HG03139 (cell line): ENCODE data around the gene DCC.

Source experiments
- ATAC-seq: cut with Tn5 transposase; IDR thresholded peaks from one replicate; pipeline ENCODE4 v1.9.1; 2021; ENCODE audit not compliant: unreplicated experiment

DCC gene

GRCh38 chr18:52678551-52678950, 338.6 kb downstream of the DCC start:
- ATAC-seq, result no peak

DNA sequence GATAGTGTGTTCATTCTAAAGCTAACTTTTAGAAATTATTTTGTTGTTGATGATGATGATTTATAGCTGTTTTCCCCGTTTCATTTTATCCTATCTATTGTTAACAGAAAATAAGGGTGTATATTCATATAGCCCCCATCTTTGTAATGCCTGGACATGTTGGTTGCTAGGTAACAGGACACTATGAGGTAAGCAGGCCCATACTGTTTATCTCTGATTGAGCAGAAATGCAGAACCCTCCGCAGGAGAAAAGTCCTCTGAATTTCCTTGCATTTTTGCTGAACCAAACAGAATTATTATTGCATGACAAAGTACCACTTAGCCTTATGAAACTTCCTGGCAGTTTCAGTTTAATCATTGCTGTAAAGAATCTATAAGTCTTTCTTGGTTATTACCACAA, 339.4 kb downstream of the DCC start:
- no peak for ATAC-seq

DNA sequence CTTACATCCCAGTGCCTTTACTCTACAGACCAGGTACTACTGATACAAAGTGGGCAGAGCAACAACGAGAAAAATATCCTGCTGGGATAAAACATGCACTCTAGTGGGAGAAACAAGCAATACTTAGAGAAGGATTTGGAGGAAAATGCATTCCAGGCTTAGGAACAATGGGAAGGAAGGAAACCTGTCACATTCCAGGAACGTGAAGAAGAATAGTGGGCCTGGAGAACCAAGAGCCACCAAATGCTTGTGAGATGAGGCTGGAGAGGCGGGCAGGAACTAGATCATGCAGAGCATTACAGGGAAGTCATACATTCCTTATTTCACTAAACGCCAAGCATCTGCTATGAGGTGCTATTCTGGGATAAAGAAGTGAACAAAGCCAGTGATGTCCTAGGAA, 342.3 kb downstream of the DCC start:
- ATAC-seq, result no peak

- no peak for ATAC-seq
Observed at GRCh38 chr18:52685316-52685715, 345.3 kb downstream of the DCC start.

GRCh38 chr18:52691841-52692240, 351.8 kb downstream of the DCC start:
- no peak for ATAC-seq

- ATAC-seq, result no peak
Observed at GRCh38 chr18:52694804-52695203, 354.8 kb downstream of the DCC start.

DNA sequence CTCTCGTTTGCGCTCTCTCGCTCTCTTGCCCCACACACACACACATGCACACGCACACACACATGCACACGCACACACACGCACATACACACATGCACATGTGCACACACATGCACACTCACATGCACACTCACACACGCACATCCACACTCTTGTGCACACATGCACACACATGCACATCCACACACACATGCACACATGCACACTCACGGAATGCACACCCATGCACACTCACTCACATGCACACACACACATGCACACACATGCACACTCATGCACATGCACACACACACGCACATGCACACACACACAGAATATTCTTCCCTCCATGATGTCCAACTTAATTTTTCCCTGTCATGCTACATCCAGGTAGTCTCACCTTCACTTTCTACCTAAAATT, 360.1 kb downstream of the DCC start:
- ATAC-seq, result no peak

- no peak for ATAC-seq
Observed at GRCh38 chr18:52700816-52701215, 360.8 kb downstream of the DCC start.

DNA sequence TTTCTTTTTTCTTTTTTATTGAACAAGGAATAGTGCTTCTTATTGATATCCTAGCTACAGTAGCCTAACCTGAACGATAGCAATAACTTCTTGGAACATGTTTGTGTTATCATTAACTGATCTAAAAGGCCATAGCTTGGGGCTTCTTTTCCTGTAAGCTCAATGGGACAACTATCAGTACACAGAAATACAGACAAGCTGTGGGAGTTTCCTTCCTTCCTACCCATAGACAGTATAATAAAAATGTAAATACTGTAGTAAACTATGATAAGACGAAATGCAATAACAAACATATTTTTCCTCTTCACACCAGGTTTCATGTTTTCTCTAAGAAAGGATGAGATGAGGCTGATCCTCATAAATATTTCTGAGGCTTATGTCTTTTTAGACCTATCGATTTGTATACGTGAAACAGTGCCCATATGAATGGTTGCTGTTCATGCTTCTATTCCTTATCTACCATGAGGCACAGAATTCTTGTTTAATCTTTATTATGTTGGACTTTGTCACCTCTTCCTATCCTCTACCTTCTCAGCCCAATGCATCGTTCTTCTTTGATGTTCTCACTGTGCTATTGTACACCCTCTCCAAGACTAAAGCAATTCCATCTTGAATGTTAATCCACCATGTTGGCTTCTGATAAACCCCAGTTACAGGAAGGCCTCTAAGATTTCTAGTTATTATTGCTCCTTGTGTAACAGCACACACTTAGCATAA, 361.4 kb downstream of the DCC start:
- ATAC-seq, result no peak

DNA sequence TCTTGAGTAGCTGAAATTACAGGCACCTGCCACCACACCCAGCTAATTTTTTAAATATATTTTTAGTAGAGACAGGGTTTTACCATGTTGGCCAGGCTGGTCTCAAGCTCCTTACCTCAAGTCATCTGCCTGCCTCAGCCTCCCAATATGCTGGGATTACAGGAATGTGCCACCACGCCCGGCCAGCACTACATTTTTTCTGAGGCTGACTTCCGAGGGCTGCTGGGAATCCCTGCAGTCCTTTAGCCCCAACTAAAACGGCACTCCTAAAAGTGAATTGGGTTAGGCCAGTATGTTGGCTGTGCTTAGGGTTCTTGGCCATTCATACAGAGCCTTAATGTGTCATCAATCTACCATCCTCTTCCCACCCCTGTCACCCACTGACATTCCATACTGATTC, 375.4 kb downstream of the DCC start:
- ATAC-seq, result no peak

DNA sequence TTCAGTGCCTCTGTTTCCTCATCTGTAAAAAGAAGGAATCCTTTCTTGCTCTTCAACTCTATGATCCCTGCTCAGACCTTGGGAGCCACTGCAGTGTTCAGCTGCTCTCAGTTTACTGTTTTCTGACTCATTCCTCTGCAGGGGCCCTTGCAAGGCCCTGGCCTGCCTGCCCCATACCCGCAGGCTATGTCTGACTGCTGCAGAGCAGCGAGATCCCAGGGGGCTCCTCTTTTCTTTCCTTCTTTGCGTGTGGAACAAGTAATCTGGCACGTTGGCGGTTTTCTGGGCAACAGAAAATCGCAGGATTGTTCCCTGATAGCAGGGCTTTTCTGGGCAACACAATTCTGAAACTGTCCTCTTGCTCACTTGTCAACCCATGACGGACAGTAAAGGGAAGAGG, 376.0 kb downstream of the DCC start:
- ATAC-seq, result no peak

- ATAC-seq, result no peak
Observed at GRCh38 chr18:52716973-52717372, 377.0 kb downstream of the DCC start.

DNA sequence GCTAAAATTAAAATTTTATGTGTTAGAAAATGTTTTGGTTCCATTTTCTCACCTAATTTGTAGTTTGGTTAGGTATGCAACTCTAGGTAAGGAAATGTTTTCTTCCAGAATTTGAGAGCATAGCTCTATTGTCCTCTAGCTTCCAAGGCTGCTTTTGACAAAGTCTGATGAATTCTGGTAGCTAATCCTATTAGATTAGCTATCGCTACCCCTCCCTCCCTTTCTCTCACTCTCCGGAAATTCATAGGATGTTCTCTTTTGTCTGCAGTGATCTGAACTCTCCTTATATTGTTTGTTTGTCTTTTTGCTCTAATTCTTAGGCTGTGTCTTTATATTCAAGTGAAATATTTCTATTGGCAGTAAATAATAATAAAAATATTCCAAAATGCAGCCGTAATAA, 382.9 kb downstream of the DCC start:
- ATAC-seq, result no peak

DNA sequence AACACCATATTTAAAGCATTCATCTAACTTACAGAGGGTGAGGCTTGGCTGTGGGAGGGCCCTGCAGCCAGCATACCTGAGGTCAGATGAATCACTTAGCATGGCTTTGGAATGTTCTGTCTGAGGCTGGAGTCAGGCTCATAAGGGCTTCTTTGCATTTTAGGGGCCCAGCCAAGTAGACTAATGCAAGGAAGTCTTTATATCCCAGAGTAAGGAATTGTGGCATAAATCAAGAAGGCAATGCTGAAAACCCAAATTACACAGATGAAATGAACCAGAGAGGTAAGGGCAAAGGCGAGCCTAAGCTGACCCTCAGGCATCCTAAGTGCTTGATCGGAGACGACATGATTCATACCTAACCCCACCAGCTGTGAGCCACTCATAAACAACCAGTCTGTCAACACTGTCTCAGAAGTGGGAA, 383.6 kb downstream of the DCC start:
- no peak for ATAC-seq

- ATAC-seq, result no peak
Observed at GRCh38 chr18:52730972-52731619, 391.1 kb downstream of the DCC start.

DNA sequence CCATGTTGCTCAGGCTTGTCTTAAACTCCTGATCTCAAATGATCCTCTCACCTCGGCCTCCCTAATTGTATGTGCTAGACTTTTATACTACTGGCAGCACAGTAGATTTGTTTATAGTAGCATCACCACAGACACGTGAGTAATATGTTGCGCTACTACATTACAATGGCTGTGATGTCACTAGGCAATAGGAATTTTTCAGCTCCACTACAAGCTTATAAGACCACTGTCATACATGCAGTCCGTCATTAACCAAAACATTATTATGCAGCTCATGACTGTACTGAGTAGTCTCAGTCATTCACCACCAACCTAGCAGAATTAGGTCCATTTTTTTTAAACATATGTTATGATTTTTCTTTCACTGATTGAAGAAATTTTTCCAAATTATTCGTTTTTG, 398.9 kb downstream of the DCC start:
- no peak for ATAC-seq

DNA sequence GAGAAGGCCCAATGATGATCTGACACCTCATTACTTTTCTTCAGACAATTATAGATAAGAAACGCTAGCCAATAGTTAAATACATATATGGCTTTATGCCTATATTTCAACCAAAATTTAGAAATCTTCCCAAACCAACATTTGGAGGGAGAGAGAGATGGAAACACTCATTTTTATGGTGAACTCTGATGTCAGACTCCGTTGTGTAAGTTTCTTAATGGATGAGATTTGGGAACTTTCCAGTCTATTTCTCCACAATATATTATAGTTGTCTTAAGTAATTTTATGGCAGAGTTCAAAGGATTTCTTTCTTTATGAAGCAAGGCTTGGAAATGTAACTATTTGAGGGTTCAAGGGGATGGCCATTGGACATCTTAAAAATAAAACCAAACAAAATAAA, 407.0 kb downstream of the DCC start:
- ATAC-seq, result no peak

DNA sequence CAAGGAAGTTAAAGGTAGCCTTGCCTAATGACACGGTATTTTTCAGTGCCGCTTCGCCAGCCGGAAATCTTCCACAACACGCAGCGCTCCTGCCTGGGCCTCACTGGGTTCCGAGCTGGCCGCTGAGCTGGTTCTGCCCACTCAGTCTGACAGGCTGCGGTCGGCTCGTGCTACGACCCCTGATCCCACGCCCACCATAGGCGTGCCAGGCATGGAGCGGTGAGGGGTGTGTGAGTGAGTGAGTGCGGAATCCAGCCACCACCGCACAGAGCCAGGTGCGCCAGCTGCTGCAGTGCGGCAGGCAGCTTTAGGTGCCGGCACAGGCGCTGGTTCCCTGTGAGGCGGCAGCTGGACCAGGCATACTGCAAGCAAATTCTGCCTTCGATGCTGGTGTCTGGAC, 407.9 kb downstream of the DCC start:
- ATAC-seq, result no peak

GRCh38 chr18:52748343-52748742, 408.3 kb downstream of the DCC start:
- no peak for ATAC-seq

DNA sequence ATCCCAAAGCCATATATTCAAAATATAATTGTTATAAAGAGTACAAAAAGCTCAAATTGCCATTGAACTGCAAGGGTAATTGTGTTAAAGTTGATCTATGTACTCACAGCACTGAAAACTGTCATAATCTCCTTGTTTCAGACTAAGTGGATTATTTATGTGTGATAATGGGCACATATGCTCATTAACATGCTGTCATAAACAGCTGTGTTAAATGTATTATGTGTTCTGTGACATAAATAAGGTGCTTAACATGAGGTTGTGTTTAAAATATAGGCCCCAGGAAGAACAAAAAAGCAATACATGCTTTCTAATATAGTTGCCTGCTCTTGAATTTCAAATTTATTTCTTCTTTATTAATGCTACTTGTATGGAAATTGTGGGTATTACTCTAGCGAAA, 409.5 kb downstream of the DCC start:
- no peak for ATAC-seq

DNA sequence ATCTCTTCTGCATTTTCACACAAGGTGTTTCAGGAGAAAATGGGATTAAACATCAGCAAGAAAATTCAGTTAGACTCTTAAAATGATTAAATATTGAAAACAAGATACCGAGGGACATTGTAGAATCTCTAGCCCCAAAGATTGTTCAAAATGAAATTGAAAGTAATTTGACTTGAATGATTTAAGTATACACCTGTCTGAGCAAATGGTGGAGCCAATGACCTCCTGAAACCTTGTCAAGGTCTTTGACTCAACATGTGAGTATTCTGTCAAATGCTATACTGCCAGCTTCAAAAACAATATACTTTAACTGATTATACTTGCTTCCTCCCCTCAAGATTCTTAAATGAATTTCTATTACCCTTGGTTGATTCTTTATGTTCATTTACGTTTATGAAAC, 411.0 kb downstream of the DCC start:
- no peak for ATAC-seq

DNA sequence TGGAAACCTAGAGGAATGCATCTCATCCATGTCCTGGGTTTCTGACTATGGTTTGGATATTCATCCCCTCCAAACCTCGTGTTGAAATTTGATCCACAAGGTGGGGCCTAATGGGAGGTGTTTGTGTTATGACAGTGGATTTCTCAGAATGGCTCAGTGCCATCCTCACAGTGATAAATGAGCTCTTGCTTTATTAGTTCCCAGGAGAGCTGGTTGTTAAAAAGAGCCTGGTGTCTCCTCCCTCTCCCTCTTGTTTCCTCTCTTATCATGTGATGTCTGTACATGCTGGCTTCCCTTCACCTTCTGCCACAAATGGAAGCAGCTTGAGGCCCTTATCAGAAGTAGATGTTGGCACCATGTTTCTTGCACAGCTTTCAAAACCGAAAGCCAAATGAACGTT, 424.3 kb downstream of the DCC start:
- no peak for ATAC-seq

GRCh38 chr18:52766002-52766545, 426.1 kb downstream of the DCC start:
- ATAC-seq, result no peak
